ENCODE results near the gene STUM.

STUM gene

GRCh38 chr1:226643177-226643576 is 94.6 kb downstream of the STUM start:
- peak; percentile 30 for DNase-seq

- DNase-seq = peak; percentile 40
Measured at GRCh38 chr1:226643611-226644540, 95.3 kb downstream of the STUM start.

- DNase-seq = no peak
Measured at GRCh38 chr1:226644541-226645176, 96.1 kb downstream of the STUM start.

- no peak for DNase-seq
Measured at GRCh38 chr1:226645279-226645976, 96.9 kb downstream of the STUM start.

GRCh38 chr1:226646026-226646869 is 97.7 kb downstream of the STUM start:
- DNase-seq = no peak

- DNase-seq = no peak
Measured at GRCh38 chr1:226646870-226647449, 98.4 kb downstream of the STUM start.

GRCh38 chr1:226647719-226648118 is 99.2 kb downstream of the STUM start:
- no peak for DNase-seq

- no peak for DNase-seq
Measured at GRCh38 chr1:226648421-226648820, 99.9 kb downstream of the STUM start.

GRCh38 chr1:226649244-226649643 is 100.7 kb downstream of the STUM start:
- DNase-seq = no peak

GRCh38 chr1:226649780-226650179 is 101.2 kb downstream of the STUM start:
- peak; percentile 46 for DNase-seq

GRCh38 chr1:226650236-226650841 is 101.8 kb downstream of the STUM start:
- no peak for DNase-seq

GRCh38 chr1:226651041-226651731 is 102.6 kb downstream of the STUM start:
- no peak for DNase-seq

GRCh38 chr1:226651732-226652105 is 103.2 kb downstream of the STUM start:
- DNase-seq = no peak

- no peak for DNase-seq
Measured at GRCh38 chr1:226652613-226653012, 104.0 kb downstream of the STUM start.

- peak; percentile 81 for DNase-seq
Measured at GRCh38 chr1:226653311-226653921, 104.9 kb downstream of the STUM start.

GRCh38 chr1:226654046-226654667 is 105.6 kb downstream of the STUM start:
- no peak for DNase-seq

- DNase-seq = no peak
Measured at GRCh38 chr1:226654668-226655055, 106.1 kb downstream of the STUM start.

GRCh38 chr1:226655251-226656163 is 106.9 kb downstream of the STUM start:
- no peak for DNase-seq

- no peak for DNase-seq
Measured at GRCh38 chr1:226656201-226656600, 107.6 kb downstream of the STUM start.

Data from CD4-positive, alpha-beta T cell treated with Interleukin-21 for 1 hour (primary cell).